OCI-LY7 (cell line): Measurements from ENCODE around the gene EPB41L4B.

ENCODE experiments used
- EZH2phosphoT487 ChIP-seq: fragments of 200-600 bp; sonication (generic); IDR thresholded peaks from 2 replicates; pipeline ENCODE4 v1.6.1; 2018; ENCODE audit warnings: low read depth, borderline replicate concordance, mild to moderate bottlenecking, mixed run types, antibody characterized with exemption, low read length, moderate library complexity, mixed read lengths
- TF ChIP-seq, protein P1 (sequence below): fragments of 200-600 bp; sonication (generic); conservative IDR thresholded peaks from 2 replicates; pipeline ENCODE4 v1.5.1; 2014; ENCODE audit warnings: mild to moderate bottlenecking, antibody characterized with exemption, low read length, moderate library complexity, mixed read lengths

DNA sequence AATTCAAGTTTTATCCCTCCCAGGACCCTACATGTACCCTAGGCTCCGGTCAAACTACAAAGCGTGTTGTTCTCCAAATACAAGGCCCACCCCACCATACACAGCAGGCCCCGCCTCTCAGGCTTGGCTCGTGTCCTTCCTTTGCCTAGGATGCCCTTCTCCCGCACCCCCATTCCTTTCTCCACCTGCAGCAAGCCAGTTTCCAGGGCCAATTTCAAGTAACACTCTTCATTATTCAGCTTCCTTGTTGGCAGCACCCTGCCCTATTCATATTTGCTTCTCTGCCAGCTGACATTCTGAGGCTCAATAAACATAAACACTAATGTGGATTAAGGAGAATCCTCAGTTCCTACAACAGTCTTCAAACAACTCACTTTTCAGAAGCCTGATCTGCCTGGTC lies 31.7 kb downstream of the EPB41L4B start:
- TF ChIP-seq, protein P1, sequence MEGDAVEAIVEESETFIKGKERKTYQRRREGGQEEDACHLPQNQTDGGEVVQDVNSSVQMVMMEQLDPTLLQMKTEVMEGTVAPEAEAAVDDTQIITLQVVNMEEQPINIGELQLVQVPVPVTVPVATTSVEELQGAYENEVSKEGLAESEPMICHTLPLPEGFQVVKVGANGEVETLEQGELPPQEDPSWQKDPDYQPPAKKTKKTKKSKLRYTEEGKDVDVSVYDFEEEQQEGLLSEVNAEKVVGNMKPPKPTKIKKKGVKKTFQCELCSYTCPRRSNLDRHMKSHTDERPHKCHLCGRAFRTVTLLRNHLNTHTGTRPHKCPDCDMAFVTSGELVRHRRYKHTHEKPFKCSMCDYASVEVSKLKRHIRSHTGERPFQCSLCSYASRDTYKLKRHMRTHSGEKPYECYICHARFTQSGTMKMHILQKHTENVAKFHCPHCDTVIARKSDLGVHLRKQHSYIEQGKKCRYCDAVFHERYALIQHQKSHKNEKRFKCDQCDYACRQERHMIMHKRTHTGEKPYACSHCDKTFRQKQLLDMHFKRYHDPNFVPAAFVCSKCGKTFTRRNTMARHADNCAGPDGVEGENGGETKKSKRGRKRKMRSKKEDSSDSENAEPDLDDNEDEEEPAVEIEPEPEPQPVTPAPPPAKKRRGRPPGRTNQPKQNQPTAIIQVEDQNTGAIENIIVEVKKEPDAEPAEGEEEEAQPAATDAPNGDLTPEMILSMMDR = no peak
- TF ChIP-seq EZH2phosphoT487 = no peak
